ENCODE results near the gene COL17A1.

The COL17A1 gene

GRCh38 chr10:104016661-104017060 lies 69.0 kb downstream of the COL17A1 start:
- H3K9me3 ChIP-seq (ENCODE audit: control insufficient read depth, insufficient read depth, low read depth, low read length) = no peaks in the 10 kb centered on the region
- no peak overlapping the region for H3K27ac ChIP-seq (ENCODE audit: low read depth, low read length)
- peaks cover 38% of the 10 kb centered on the region for H3K36me3 ChIP-seq (ENCODE audit: control insufficient read depth, insufficient read depth, low read length)
- H3K9ac ChIP-seq (ENCODE audit: low read length) = no peak overlapping the region
- H3K4me3 ChIP-seq (ENCODE audit: low read depth, low read length) = no peak overlapping the region
- no peaks in the 10 kb centered on the region for H3K27me3 ChIP-seq (ENCODE audit: control insufficient read depth, insufficient read depth, low read length)
- no peaks in the 10 kb centered on the region for H3K4me1 ChIP-seq (ENCODE audit: control insufficient read depth, insufficient read depth, low read length)

DNA sequence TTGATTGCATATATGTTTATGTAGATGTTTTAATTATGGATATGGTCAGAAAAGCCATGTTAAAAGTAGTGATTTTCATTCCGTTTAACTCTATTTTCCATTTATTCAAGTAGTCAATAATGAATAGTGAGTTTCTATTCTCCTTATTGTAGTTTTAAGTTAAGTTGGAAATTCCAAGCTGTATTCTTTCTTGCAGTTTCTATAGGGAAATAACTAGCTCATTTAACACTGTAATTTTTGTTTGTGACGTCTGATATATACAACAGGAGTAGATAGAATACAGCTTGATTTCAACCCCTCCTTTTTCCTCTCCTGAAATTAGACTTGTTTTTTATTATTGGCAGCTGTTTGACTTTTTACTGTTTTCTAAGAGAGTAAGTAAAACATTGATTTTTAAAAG lies 71.5 kb downstream of the COL17A1 start:
- Histone ChIP-seq H3K9ac (ENCODE audit: low read length) (no peak overlapping the region), H3K4me1 (ENCODE audit: control insufficient read depth, insufficient read depth, low read length) (no peaks in the 10 kb centered on the region), H3K36me3 (ENCODE audit: control insufficient read depth, insufficient read depth, low read length) (peaks cover 14% of the 10 kb centered on the region; the same call in 1 of the 2 replicates), H3K27me3 (ENCODE audit: control insufficient read depth, insufficient read depth, low read length) (no peaks in the 10 kb centered on the region), H3K9me3 (ENCODE audit: control insufficient read depth, insufficient read depth, low read depth, low read length) (no peaks in the 10 kb centered on the region), H3K27ac (ENCODE audit: low read depth, low read length) (no peak overlapping the region), H3K4me3 (ENCODE audit: low read depth, low read length) (no peak overlapping the region)

DNA sequence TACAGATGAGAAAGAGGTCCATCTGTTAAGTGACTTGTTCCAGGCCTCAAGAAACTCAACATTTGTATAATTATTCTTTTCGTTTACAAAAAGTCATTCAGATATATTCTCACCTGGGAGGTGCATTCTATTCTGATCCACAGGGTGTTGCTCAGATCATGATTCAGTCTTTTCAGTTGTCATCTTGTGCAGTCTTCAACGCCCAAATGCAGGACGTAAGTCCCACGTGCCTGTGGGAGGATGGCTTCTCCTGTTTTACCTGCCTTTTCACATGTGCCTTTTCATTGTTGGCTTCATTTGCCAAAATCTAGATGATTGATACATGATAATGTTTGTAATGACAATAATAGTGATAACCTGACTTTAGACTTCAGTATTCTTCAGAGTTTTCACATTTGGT lies 72.2 kb downstream of the COL17A1 start:
- H3K27ac ChIP-seq (ENCODE audit: low read depth, low read length) = no peak overlapping the region
- H3K9me3 ChIP-seq (ENCODE audit: control insufficient read depth, insufficient read depth, low read depth, low read length) = no peaks in the 10 kb centered on the region
- no peak overlapping the region for H3K9ac ChIP-seq (ENCODE audit: low read length)
- H3K4me1 ChIP-seq (ENCODE audit: control insufficient read depth, insufficient read depth, low read length) = no peaks in the 10 kb centered on the region
- 0 out of 2 replicates have a peak, but pooled peaks cover 9% of the 10 kb centered on the region for H3K36me3 ChIP-seq (ENCODE audit: control insufficient read depth, insufficient read depth, low read length)
- no peak overlapping the region for H3K4me3 ChIP-seq (ENCODE audit: low read depth, low read length)
- no peaks in the 10 kb centered on the region for H3K27me3 ChIP-seq (ENCODE audit: control insufficient read depth, insufficient read depth, low read length)

DNA sequence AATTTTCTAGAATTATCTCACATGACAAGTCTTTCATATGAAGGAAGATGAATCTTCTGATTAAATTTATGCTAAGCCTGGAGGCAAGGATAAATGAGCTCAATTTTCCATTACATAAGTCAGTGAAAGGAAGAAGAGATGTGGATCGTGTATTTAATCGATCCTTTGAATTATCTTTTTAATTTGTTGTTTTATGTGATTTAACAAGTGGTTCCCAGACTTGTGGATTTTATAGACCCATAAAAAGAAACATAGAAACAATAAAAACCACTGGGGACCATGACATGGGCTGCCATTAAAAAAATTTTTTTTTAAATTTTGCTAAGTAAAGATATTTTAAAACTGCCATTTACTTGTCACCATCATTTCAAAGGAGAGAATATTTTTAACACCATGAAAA lies 73.8 kb downstream of the COL17A1 start:
- H3K27me3 ChIP-seq (ENCODE audit: control insufficient read depth, insufficient read depth, low read length) = no peaks in the 10 kb centered on the region
- H3K36me3 ChIP-seq (ENCODE audit: control insufficient read depth, insufficient read depth, low read length) = peaks cover 8% of the 10 kb centered on the region; the same call in 1 of the 2 replicates
- H3K27ac ChIP-seq (ENCODE audit: low read depth, low read length) = no peak overlapping the region
- H3K4me1 ChIP-seq (ENCODE audit: control insufficient read depth, insufficient read depth, low read length) = no peaks in the 10 kb centered on the region
- no peaks in the 10 kb centered on the region for H3K9me3 ChIP-seq (ENCODE audit: control insufficient read depth, insufficient read depth, low read depth, low read length)
- H3K9ac ChIP-seq (ENCODE audit: low read length) = no peak overlapping the region
- H3K4me3 ChIP-seq (ENCODE audit: low read depth, low read length) = no peak overlapping the region

DNA sequence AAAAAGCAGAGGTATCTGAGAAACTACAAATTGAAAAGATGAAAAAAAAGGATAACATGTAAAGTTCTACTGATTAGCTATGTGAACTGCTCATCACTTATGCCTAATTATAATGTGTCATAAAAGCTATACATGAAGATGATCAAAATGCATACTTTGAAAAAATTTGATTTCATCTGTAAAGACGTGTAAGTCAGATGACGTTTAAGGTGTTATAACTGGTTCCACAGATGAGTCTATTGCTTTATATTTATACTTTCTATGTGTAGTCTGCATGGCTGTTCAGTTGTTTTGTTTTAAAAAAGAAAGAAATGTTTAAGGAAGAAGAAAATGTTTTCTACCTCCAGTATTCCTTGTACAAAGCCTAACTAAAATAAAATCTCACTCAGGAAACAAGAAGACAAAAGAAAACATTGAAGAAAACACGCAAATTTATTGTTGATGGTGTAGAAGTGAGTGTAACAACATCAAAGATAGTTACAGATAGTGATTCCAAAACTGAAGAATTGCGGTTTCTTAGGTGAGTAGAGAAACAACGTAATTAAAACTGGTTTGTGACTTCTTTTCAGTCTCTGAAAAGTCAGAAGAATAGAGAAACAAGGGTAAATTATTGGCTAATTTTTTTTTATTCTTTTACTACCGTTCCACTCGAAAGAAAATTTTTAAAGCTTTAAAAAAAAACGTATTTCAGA lies 80.4 kb downstream of the COL17A1 start:
- H3K27ac ChIP-seq (ENCODE audit: low read depth, low read length) = no peak overlapping the region
- H3K36me3 ChIP-seq (ENCODE audit: control insufficient read depth, insufficient read depth, low read length) = peaks cover 50% of the 10 kb centered on the region
- H3K4me3 ChIP-seq (ENCODE audit: low read depth, low read length) = no peak overlapping the region
- H3K9ac ChIP-seq (ENCODE audit: low read length) = no peak overlapping the region
- no peaks in the 10 kb centered on the region for H3K9me3 ChIP-seq (ENCODE audit: control insufficient read depth, insufficient read depth, low read depth, low read length)
- H3K4me1 ChIP-seq (ENCODE audit: control insufficient read depth, insufficient read depth, low read length) = no peaks in the 10 kb centered on the region
- no peaks in the 10 kb centered on the region for H3K27me3 ChIP-seq (ENCODE audit: control insufficient read depth, insufficient read depth, low read length)

DNA sequence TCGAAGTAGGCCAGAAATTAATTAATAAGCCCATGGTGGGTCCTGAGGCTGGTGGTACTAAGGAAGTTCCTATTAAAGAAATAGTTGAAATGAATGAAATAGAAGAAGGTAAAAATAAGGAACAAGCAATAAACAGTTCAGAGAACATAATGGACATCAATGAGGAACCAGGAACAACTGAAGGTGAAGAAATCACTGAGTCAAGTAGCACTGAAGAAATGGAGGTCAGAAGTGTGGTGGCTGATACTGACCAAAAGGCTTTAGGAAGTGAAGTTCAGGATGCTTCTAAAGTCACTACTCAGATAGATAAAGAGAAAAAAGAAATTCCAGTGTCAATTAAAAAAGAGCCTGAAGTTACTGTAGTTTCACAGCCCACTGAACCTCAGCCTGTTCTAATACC lies 82.8 kb downstream of the COL17A1 start:
- no peak overlapping the region for H3K27ac ChIP-seq (ENCODE audit: low read depth, low read length)
- no peak overlapping the region for H3K9ac ChIP-seq (ENCODE audit: low read length)
- H3K4me1 ChIP-seq (ENCODE audit: control insufficient read depth, insufficient read depth, low read length) = no peaks in the 10 kb centered on the region
- no peaks in the 10 kb centered on the region for H3K27me3 ChIP-seq (ENCODE audit: control insufficient read depth, insufficient read depth, low read length)
- peaks cover 50% of the 10 kb centered on the region for H3K36me3 ChIP-seq (ENCODE audit: control insufficient read depth, insufficient read depth, low read length)
- H3K4me3 ChIP-seq (ENCODE audit: low read depth, low read length) = no peak overlapping the region
- no peaks in the 10 kb centered on the region for H3K9me3 ChIP-seq (ENCODE audit: control insufficient read depth, insufficient read depth, low read depth, low read length)

- no peak overlapping the region for H3K9ac ChIP-seq (ENCODE audit: low read length)
- H3K4me3 ChIP-seq (ENCODE audit: low read depth, low read length) = no peak overlapping the region
- no peaks in the 10 kb centered on the region for H3K4me1 ChIP-seq (ENCODE audit: control insufficient read depth, insufficient read depth, low read length)
- H3K36me3 ChIP-seq (ENCODE audit: control insufficient read depth, insufficient read depth, low read length) = peaks cover 31% of the 10 kb centered on the region
- no peak overlapping the region for H3K27ac ChIP-seq (ENCODE audit: low read depth, low read length)
- no peaks in the 10 kb centered on the region for H3K27me3 ChIP-seq (ENCODE audit: control insufficient read depth, insufficient read depth, low read length)
- H3K9me3 ChIP-seq (ENCODE audit: control insufficient read depth, insufficient read depth, low read depth, low read length) = no peaks in the 10 kb centered on the region
These were observed 86.9 kb downstream of the COL17A1 start for GRCh38 chr10:103998805-103999204.

DNA sequence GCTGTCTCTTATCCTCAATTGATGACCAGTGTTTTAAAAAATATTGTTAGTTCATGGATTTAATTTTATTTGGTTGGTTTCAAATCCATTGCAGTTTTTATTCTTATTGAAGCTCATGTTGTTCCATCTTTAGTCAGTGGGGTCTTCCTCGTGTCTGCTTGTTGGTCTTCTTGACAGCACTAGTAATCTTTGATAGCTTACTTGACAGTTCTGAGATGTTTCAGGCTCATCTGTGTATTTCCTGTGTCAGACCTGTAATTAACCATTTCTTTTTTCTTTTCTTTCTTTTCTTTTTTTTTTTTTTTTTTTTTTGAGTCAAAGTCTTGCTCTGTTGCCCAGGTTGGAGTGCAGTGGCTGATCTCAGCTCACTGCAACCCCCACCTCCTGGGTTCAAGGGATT lies 90.5 kb downstream of the COL17A1 start:
- no peaks in the 10 kb centered on the region for H3K4me1 ChIP-seq (ENCODE audit: control insufficient read depth, insufficient read depth, low read length)
- no peaks in the 10 kb centered on the region for H3K27me3 ChIP-seq (ENCODE audit: control insufficient read depth, insufficient read depth, low read length)
- no peak overlapping the region for H3K9ac ChIP-seq (ENCODE audit: low read length)
- no peaks in the 10 kb centered on the region for H3K9me3 ChIP-seq (ENCODE audit: control insufficient read depth, insufficient read depth, low read depth, low read length)
- peaks cover 4% of the 10 kb centered on the region; the same call in 1 of the 2 replicates for H3K36me3 ChIP-seq (ENCODE audit: control insufficient read depth, insufficient read depth, low read length)
- H3K27ac ChIP-seq (ENCODE audit: low read depth, low read length) = no peak overlapping the region
- no peak overlapping the region for H3K4me3 ChIP-seq (ENCODE audit: low read depth, low read length)

GRCh38 chr10:103991393-103992128 lies 94.1 kb downstream of the COL17A1 start:
- Histone ChIP-seq H3K9ac (ENCODE audit: low read length) (no peak overlapping the region), H3K27me3 (ENCODE audit: control insufficient read depth, insufficient read depth, low read length) (no peaks in the 10 kb centered on the region), H3K4me1 (ENCODE audit: control insufficient read depth, insufficient read depth, low read length) (no peaks in the 10 kb centered on the region), H3K36me3 (ENCODE audit: control insufficient read depth, insufficient read depth, low read length) (no peaks in the 10 kb centered on the region), H3K9me3 (ENCODE audit: control insufficient read depth, insufficient read depth, low read depth, low read length) (no peaks in the 10 kb centered on the region), H3K4me3 (ENCODE audit: low read depth, low read length) (no peak overlapping the region), H3K27ac (ENCODE audit: low read depth, low read length) (no peak overlapping the region)

- Histone ChIP-seq H3K9ac (ENCODE audit: low read length) (no peak overlapping the region), H3K9me3 (ENCODE audit: control insufficient read depth, insufficient read depth, low read depth, low read length) (no peaks in the 10 kb centered on the region), H3K27me3 (ENCODE audit: control insufficient read depth, insufficient read depth, low read length) (no peaks in the 10 kb centered on the region), H3K4me1 (ENCODE audit: control insufficient read depth, insufficient read depth, low read length) (no peaks in the 10 kb centered on the region), H3K4me3 (ENCODE audit: low read depth, low read length) (no peak overlapping the region), H3K27ac (ENCODE audit: low read depth, low read length) (no peak overlapping the region), H3K36me3 (ENCODE audit: control insufficient read depth, insufficient read depth, low read length) (no peaks in the 10 kb centered on the region)
These were observed 95.1 kb downstream of the COL17A1 start for GRCh38 chr10:103990531-103990930.

GRCh38 chr10:103990121-103990520 lies 95.6 kb downstream of the COL17A1 start:
- no peak overlapping the region for H3K4me3 ChIP-seq (ENCODE audit: low read depth, low read length)
- no peak overlapping the region for H3K27ac ChIP-seq (ENCODE audit: low read depth, low read length)
- no peaks in the 10 kb centered on the region for H3K4me1 ChIP-seq (ENCODE audit: control insufficient read depth, insufficient read depth, low read length)
- no peaks in the 10 kb centered on the region for H3K36me3 ChIP-seq (ENCODE audit: control insufficient read depth, insufficient read depth, low read length)
- H3K9me3 ChIP-seq (ENCODE audit: control insufficient read depth, insufficient read depth, low read depth, low read length) = no peaks in the 10 kb centered on the region
- H3K9ac ChIP-seq (ENCODE audit: low read length) = no peak overlapping the region
- H3K27me3 ChIP-seq (ENCODE audit: control insufficient read depth, insufficient read depth, low read length) = no peaks in the 10 kb centered on the region
